HepG2 (cell line): ENCODE data around the gene RPS6KA5.

Source experiments
- FIP1L1 ChIP-seq: fragments of 200-400 bp; formaldehyde crosslinking; IDR thresholded peaks from 2 replicates; pipeline ENCODE4 v1.6.1; 2018; ENCODE audit warnings: low read depth, mild to moderate bottlenecking, low read length, moderate library complexity, borderline replicate concordance; ENCODE audit not compliant: insufficient read depth
- NFRKB ChIP-seq: fragments of 450-650 bp; IDR thresholded peaks from 2 replicates; pipeline ENCODE4 v1.6.1; 2017
- NFYB ChIP-seq: sonication (generic); formaldehyde crosslinking; IDR thresholded peaks from 2 replicates; pipeline ENCODE4 v1.4.0; 2020; ENCODE audit warnings: missing genetic modification reagents
- NR1H2 ChIP-seq: sonication (generic); formaldehyde crosslinking; IDR thresholded peaks from 2 replicates; pipeline ENCODE4 v1.8.1; 2022; ENCODE audit warnings: low read depth, missing genetic modification reagents, borderline replicate concordance
- RNF2 ChIP-seq: fragments of 450-650 bp; conservative IDR thresholded peaks from 2 replicates; pipeline ENCODE4 v1.6.1; 2016; ENCODE audit warnings: low read depth
- SP4 ChIP-seq: sonication (generic); formaldehyde crosslinking; IDR thresholded peaks from 2 replicates; pipeline ENCODE4 v1.8.1; 2023; ENCODE audit warnings: mild to moderate bottlenecking, missing genetic modification reagents
- ZBTB20 ChIP-seq: sonication (generic); formaldehyde crosslinking; IDR thresholded peaks from 2 replicates; pipeline ENCODE4 v1.8.1; 2023; ENCODE audit warnings: missing genetic modification reagents, low read depth, mild to moderate bottlenecking, borderline replicate concordance
- ZFX ChIP-seq: sonication (generic); formaldehyde crosslinking; IDR thresholded peaks from 2 replicates; pipeline ENCODE4 v1.4.0; 2020; ENCODE audit warnings: mild to moderate bottlenecking, low read depth, missing genetic modification reagents, moderate library complexity
- TF ChIP-seq, protein P1 (sequence below): sonication (generic); formaldehyde crosslinking; IDR thresholded peaks from 2 replicates; pipeline ENCODE4 v1.8.0; 2022; ENCODE audit warnings: mild to moderate bottlenecking, missing genetic modification reagents, borderline replicate concordance
- TF ChIP-seq, protein P2 (sequence below): fragments of 450-650 bp; IDR thresholded peaks from 2 replicates; pipeline ENCODE4 v1.6.1; 2016
- TF ChIP-seq, protein P3 (sequence below): sonication (generic); formaldehyde crosslinking; IDR thresholded peaks from 2 replicates; pipeline ENCODE4 v1.4.0; 2020; ENCODE audit warnings: missing genetic modification reagents
- TF ChIP-seq, protein P4 (sequence below): IDR thresholded peaks from 2 replicates; pipeline ENCODE4 v1.6.1; 2012; ENCODE audit warnings: low read length, improper control_type of control experiment

DNA sequence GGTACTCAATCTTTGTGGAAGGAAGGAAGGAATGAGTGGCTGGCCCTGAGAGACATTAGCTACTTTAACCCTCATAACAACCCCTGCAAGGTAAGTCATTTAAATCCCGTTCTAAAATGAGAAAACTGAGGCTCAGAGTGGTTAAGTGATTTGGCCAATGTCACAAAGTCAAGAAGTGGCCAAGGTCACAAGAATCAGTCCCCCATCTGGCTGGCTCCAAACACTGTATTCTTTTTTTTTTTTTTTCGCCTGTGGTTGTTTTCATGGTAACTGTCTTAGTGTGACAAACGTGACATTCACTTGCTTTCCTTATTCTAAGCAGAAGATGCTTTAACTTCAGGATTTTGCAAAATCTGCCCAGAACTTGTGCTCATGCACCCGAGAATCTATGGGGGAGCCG lies 247.0 kb downstream of the RPS6KA5 start:
- TF ChIP-seq SP4: no peak
- TF ChIP-seq NR1H2 (CRISPR knock-in tag): no peak
- no peak for TF ChIP-seq ZFX
- TF ChIP-seq ZBTB20 (CRISPR knock-in tag): no peak
- no peak for TF ChIP-seq FIP1L1
- TF ChIP-seq, protein P1, sequence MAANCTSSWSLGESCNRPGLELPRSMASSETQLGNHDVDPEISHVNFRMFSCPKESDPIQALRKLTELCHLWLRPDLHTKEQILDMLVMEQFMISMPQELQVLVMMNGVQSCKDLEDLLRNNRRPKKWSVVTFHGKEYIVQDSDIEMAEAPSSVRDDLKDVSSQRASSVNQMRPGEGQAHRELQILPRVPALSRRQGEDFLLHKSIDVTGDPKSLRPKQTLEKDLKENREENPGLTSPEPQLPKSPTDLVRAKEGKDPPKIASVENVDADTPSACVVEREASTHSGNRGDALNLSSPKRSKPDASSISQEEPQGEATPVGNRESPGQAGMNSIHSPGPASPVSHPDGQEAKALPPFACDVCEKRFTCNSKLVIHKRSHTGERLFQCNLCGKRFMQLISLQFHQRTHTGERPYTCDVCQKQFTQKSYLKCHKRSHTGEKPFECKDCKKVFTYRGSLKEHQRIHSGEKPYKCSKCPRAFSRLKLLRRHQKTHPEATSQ: no peak
- TF ChIP-seq, protein P2, sequence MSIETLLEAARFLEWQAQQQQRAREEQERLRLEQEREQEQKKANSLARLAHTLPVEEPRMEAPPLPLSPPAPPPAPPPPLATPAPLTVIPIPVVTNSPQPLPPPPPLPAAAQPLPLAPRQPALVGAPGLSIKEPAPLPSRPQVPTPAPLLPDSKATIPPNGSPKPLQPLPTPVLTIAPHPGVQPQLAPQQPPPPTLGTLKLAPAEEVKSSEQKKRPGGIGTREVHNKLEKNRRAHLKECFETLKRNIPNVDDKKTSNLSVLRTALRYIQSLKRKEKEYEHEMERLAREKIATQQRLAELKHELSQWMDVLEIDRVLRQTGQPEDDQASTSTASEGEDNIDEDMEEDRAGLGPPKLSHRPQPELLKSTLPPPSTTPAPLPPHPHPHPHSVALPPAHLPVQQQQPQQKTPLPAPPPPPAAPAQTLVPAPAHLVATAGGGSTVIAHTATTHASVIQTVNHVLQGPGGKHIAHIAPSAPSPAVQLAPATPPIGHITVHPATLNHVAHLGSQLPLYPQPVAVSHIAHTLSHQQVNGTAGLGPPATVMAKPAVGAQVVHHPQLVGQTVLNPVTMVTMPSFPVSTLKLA: no peak
- no peak for TF ChIP-seq NFYB (CRISPR knock-in tag)
- TF ChIP-seq, protein P3, sequence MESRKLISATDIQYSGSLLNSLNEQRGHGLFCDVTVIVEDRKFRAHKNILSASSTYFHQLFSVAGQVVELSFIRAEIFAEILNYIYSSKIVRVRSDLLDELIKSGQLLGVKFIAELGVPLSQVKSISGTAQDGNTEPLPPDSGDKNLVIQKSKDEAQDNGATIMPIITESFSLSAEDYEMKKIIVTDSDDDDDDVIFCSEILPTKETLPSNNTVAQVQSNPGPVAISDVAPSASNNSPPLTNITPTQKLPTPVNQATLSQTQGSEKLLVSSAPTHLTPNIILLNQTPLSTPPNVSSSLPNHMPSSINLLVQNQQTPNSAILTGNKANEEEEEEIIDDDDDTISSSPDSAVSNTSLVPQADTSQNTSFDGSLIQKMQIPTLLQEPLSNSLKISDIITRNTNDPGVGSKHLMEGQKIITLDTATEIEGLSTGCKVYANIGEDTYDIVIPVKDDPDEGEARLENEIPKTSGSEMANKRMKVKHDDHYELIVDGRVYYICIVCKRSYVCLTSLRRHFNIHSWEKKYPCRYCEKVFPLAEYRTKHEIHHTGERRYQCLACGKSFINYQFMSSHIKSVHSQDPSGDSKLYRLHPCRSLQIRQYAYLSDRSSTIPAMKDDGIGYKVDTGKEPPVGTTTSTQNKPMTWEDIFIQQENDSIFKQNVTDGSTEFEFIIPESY (CRISPR knock-in tag): no peak
- no peak for TF ChIP-seq NFRKB
- TF ChIP-seq, protein P4, sequence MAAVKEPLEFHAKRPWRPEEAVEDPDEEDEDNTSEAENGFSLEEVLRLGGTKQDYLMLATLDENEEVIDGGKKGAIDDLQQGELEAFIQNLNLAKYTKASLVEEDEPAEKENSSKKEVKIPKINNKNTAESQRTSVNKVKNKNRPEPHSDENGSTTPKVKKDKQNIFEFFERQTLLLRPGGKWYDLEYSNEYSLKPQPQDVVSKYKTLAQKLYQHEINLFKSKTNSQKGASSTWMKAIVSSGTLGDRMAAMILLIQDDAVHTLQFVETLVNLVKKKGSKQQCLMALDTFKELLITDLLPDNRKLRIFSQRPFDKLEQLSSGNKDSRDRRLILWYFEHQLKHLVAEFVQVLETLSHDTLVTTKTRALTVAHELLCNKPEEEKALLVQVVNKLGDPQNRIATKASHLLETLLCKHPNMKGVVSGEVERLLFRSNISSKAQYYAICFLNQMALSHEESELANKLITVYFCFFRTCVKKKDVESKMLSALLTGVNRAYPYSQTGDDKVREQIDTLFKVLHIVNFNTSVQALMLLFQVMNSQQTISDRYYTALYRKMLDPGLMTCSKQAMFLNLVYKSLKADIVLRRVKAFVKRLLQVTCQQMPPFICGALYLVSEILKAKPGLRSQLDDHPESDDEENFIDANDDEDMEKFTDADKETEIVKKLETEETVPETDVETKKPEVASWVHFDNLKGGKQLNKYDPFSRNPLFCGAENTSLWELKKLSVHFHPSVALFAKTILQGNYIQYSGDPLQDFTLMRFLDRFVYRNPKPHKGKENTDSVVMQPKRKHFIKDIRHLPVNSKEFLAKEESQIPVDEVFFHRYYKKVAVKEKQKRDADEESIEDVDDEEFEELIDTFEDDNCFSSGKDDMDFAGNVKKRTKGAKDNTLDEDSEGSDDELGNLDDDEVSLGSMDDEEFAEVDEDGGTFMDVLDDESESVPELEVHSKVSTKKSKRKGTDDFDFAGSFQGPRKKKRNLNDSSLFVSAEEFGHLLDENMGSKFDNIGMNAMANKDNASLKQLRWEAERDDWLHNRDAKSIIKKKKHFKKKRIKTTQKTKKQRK: no peak
- TF ChIP-seq RNF2: no peak
